Endometrial microvascular endothelial cells (primary cell): Measurements from ENCODE around the gene CWC27. TPM values are rescaled to one million over a fixed set of nuclear protein-coding genes. Genes with fewer than 3 reads are reported as not detected.

Source experiments
- in situ Hi-C: cut with HindIII; loops from 2 replicates; pipeline ENCODE4 v1.10.0; 2017; ENCODE audit warnings: low sequenced_read_pairs, low pct_unique_long_range_greater_than_20kb; ENCODE audit errors: inconsistent ontology term
- total RNA-seq: library from RNA; depleted of rRNA; stranded (reverse); fragments of >200 nt; gene quantifications from one replicate; pipeline ENCODE4 v1.2.3, GENCODE V29; 2015; ENCODE audit errors: inconsistent ontology term

Gene CWC27
- total RNA-seq, 1 donor from 2014 or later = 12.4 TPM

DNA sequence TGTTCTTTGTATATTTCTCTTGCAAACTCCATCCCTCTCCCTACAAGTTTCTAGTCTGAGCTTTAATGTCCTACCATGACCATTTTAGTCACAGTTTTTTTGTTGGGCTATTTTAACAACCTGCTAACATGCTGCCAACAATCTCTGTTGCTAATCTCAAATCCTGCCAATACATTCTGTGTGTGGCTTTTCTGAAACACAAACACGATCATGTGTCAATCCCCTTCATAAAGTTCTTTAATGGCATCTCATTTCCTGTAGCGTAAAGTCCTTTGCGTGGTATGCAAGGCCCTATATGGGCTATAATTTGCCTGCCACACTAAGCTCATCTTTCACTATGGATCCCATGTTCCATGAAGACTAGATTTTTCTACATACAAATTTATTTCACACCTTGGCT is 180.6 kb downstream of the CWC27 start:
- in situ Hi-C loops = no loop called here

DNA sequence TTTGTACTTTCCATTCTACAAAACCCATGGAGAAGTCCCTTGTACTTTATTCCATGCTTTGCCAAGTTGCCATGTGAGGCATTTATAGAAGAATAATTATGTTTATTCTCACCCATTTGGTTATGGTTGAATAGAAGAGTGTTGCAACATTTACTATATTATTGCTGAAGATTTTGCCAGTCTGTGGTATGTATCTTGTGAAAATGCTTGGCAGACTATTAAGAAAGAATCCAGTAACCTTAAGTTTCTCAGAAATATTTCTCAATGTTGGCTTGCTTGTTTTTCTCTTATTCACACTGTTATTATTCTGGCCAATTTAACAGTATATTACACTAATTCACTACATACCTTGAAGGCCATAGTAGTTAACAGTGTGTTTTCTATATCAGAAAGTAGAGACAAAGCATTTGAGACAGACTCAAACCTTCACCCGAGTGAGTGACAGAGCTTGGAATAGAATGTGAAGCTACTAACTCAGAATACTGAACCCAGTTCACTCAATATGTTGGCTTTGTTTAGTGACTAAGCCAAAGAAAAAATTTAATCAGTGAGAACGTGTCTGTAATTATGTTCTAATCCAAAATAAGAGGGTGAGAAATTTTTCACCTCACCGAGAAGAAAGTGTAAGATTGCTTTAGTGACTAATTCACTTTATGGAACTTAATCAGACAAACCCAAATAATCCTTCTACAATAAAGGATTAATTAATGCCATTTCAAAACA is 184.4 kb downstream of the CWC27 start:
- in situ Hi-C loops = loop anchor here (25.0 kb wide), 1 partner anchor 534 kb away; the partner anchor contains the start of gene ADAMTS6

GRCh38 chr5:64954518-64954917 is 185.8 kb downstream of the CWC27 start:
- in situ Hi-C loops = loop anchor here (25.0 kb wide), 1 partner anchor 533 kb away; the partner anchor contains the start of gene ADAMTS6

DNA sequence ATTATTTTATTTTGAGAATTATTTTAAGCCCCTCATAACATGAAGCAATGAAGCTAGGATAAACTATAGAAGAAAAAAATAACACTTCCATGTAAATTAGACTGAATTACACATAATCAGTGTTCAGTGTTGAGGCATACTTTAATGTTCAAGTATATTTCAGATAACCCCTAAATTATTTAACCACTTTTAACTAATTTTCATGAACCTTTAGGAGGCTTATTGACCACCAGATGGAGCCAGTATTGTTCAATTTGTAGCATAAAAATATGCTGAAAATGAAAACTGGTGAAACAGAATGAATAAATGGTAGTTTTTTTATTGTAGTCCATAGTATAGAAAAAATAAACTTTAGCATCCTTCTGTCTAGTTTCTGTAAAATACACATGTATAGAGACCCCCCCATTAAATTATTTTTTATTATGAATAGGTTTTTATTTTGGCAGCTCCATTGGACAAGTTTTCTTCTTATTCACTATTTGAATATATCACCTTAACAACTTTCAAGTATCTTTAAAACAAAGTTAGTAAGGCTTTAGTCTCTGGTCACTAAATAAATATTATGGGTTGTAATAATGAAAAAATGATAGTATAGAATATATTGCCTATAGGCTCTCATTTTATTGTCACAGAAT is 190.1 kb downstream of the CWC27 start:
- in situ Hi-C loops = loop anchor here (25.0 kb wide), 1 partner anchor 528 kb away; the partner anchor contains the start of gene ADAMTS6

DNA sequence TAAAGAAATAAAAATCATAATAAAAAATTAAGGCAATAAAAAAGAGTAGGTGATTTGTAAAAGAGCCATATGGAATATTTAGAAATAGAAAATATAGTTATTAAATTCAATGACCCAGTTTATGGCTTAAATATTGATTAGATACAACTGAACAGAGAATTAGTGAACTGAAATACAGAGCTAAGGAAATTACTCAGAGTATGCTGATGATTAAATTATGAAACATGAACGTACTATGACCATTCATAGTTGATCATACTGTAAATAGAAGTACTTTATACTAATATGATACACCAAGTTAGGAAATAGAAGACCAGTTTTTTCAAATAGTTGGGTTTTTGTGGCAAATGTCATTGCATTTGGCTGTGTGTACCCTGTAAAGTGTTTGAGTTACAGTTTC is 194.5 kb downstream of the CWC27 start:
- in situ Hi-C loops = loop anchor here (25.0 kb wide), 1 partner anchor 524 kb away; the partner anchor contains the start of gene ADAMTS6

DNA sequence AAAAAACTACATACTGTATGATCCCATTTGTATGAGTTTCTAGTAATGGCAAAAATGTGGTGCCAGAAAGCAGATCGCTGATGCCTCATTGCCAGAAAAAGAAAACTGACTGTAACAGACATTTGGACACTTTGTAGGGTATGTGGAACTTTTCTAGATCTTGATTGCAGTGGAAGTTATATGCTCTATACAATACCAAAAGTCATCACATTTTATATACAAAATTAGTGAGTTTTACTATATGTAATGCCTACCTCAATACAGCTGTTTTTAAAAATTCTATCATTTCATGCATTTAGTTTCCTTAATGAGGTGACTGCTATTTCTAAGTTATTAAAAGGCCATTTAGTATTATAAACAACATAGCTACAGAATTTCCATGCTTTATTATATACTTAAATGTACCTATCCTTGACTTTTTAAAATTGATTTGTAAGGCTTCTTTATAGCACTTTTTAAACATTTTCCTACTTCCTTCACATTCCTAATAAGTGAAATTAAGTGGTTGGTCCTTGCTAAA is 199.9 kb downstream of the CWC27 start:
- in situ Hi-C loops = loop anchor here (25.0 kb wide), 1 partner anchor 519 kb away; the partner anchor contains the start of gene ADAMTS6

GRCh38 chr5:64969578-64969977 is 200.8 kb downstream of the CWC27 start:
- in situ Hi-C loops = loop anchor here (25.0 kb wide), 1 partner anchor 518 kb away; the partner anchor contains the start of gene ADAMTS6

DNA sequence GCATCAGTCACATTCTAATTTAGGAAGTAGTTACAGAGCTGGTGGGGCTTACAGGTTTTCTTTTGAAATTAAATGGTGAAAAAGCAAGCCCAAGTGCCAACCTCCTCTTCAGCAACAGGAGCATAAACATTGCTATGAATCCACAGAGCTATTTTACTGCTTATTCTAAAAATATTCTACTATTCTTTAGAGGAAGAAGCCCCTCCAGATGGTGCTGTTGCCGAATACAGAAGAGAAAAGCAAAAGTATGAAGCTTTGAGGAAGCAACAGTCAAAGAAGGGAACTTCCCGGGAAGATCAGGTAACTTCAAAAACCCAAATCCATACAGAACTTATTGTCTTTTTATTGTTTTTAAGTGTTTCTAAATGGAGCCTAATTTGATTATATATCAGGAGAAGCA is 202.8 kb downstream of the CWC27 start:
- in situ Hi-C loops = loop anchor here (25.0 kb wide), 1 partner anchor 516 kb away; the partner anchor contains the start of gene ADAMTS6

GRCh38 chr5:64971990-64972389 is 203.3 kb downstream of the CWC27 start:
- in situ Hi-C loops = loop anchor here (25.0 kb wide), 1 partner anchor 515 kb away; the partner anchor contains the start of gene ADAMTS6

- in situ Hi-C loops = loop anchor here (25.0 kb wide), 1 partner anchor 515 kb away; the partner anchor contains the start of gene ADAMTS6
Measured at GRCh38 chr5:64972591-64972990, 203.9 kb downstream of the CWC27 start.

DNA sequence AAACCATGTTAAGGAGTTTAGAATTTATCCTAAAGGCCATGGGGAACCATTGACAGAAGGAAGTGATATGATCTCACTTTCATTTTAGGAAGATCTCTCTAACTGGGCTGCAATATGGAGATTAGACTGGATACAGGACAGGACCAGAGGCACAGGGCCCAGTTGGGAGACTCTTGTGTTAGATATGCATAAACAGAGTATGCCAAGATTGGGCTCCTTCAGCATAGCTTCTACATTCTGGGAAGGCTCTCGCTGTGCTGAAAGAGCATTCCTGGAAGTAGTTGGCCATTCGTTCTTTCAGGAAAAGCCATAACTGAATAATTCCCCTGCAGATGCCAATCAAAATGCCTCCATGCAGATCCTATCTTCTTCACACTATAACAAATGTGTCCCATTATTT is 204.5 kb downstream of the CWC27 start:
- in situ Hi-C loops = loop anchor here (25.0 kb wide), 1 partner anchor 514 kb away; the partner anchor contains the start of gene ADAMTS6

- in situ Hi-C loops = no loop called here
Measured at GRCh38 chr5:64977779-64978178, 209.0 kb downstream of the CWC27 start.

- in situ Hi-C loops = no loop called here
Measured at GRCh38 chr5:64978546-64978945, 209.8 kb downstream of the CWC27 start.

DNA sequence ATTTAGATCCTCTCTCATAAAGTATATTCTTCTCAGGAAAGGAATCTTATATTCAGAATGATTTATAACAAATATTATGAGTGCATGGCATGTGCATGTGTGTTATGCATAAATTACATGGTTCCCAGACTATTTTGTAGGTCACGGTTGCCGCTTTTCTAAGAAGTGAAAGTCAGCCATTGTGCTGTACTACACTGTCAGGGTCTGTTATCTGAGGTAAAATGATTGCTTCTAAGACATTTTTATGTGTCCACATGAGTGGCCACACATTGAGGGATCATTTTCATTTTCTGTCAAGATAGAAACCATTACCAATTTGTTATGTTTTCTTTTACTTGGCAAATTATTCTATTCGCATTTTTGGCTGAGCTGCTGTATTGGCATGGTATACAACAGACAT is 210.8 kb downstream of the CWC27 start:
- in situ Hi-C loops = no loop called here

GRCh38 chr5:64980176-64980575 is 211.4 kb downstream of the CWC27 start:
- in situ Hi-C loops = loop anchor here (5.0 kb wide), 1 partner anchor 97 kb away; no protein-coding TSS in a partner anchor

- in situ Hi-C loops = no loop called here
Measured at GRCh38 chr5:64987768-64988167, 219.0 kb downstream of the CWC27 start.

GRCh38 chr5:65009207-65009606 is 240.5 kb downstream of the CWC27 start:
- in situ Hi-C loops = no loop called here

DNA sequence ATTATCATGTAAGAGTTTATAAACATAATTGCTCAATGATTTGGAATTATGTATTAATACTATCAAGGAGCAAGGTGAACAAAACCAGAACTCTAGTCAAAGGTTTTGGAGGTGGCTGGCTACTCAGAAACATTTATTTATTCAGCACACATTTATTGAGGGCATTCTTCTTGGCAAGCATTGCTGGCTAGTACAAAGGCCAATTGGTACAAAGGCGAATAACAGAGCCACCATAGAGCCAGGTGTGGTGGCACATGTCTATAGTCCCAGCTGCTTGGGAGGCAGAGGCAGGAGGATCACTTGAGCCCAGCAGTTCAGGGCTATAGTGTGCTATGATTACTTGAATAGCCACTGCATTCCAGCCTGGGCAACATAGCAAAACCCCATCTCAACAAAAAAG is 242.1 kb downstream of the CWC27 start:
- in situ Hi-C loops = no loop called here

- in situ Hi-C loops = no loop called here
Measured at GRCh38 chr5:65012301-65012892, 243.7 kb downstream of the CWC27 start.
